AG20443 (cell line): Measurements from ENCODE around the gene PACSIN1.

Experiments
- DNase-seq: peaks from one replicate; pipeline ENCODE4 v3.0.0; 2012; ENCODE audit warnings: low spot score, mixed read lengths

PACSIN1 gene

GRCh38 chr6:34544776-34545471, 79.0 kb downstream of the PACSIN1 start:
- no peak for DNase-seq

- no peak for DNase-seq
Measured at GRCh38 chr6:34546551-34547321, 80.9 kb downstream of the PACSIN1 start.

GRCh38 chr6:34547701-34548644, 82.1 kb downstream of the PACSIN1 start:
- no peak for DNase-seq

- no peak for DNase-seq
Measured at GRCh38 chr6:34549026-34549803, 83.3 kb downstream of the PACSIN1 start.

- no peak for DNase-seq
Measured at GRCh38 chr6:34549804-34550202, 83.9 kb downstream of the PACSIN1 start.

GRCh38 chr6:34551720-34552119, 85.8 kb downstream of the PACSIN1 start:
- no peak for DNase-seq

- no peak for DNase-seq
Measured at GRCh38 chr6:34552620-34553019, 86.7 kb downstream of the PACSIN1 start.

- DNase-seq: no peak
Measured at GRCh38 chr6:34553146-34553545, 87.3 kb downstream of the PACSIN1 start.

- no peak for DNase-seq
Measured at GRCh38 chr6:34553750-34554149, 87.9 kb downstream of the PACSIN1 start.

GRCh38 chr6:34554291-34555006, 88.6 kb downstream of the PACSIN1 start:
- DNase-seq: no peak

GRCh38 chr6:34555007-34555322, 89.1 kb downstream of the PACSIN1 start:
- no peak for DNase-seq

- DNase-seq: no peak
Measured at GRCh38 chr6:34555328-34555727, 89.5 kb downstream of the PACSIN1 start.

GRCh38 chr6:34556031-34556471, 90.2 kb downstream of the PACSIN1 start, which contains the start of gene SPDEF:
SPDEF (minus strand) TSS chr6:34556329; CDS start chr6:34544455, 11,874 bp downstream.
- DNase-seq: no peak

- no peak for DNase-seq
Measured at GRCh38 chr6:34556493-34556892, 90.6 kb downstream of the PACSIN1 start.

- no peak for DNase-seq
Measured at GRCh38 chr6:34557228-34557627, 91.4 kb downstream of the PACSIN1 start.

GRCh38 chr6:34558172-34558714, 92.4 kb downstream of the PACSIN1 start:
- no peak for DNase-seq

GRCh38 chr6:34559651-34560365, 93.9 kb downstream of the PACSIN1 start:
- no peak for DNase-seq

GRCh38 chr6:34560366-34561226, 94.7 kb downstream of the PACSIN1 start:
- DNase-seq: peak; percentile 52

GRCh38 chr6:34561227-34561530, 95.3 kb downstream of the PACSIN1 start:
- DNase-seq: no peak
